ENCODE measurements around the gene MYLK. TPM values are rescaled to one million over a fixed set of nuclear protein-coding genes. Genes with fewer than 3 reads are reported as not detected.

MYLK gene
- total RNA-seq, 4 donors from 2014 or later, result 9.7 to 92.8 (median 32.5) TPM

DNA sequence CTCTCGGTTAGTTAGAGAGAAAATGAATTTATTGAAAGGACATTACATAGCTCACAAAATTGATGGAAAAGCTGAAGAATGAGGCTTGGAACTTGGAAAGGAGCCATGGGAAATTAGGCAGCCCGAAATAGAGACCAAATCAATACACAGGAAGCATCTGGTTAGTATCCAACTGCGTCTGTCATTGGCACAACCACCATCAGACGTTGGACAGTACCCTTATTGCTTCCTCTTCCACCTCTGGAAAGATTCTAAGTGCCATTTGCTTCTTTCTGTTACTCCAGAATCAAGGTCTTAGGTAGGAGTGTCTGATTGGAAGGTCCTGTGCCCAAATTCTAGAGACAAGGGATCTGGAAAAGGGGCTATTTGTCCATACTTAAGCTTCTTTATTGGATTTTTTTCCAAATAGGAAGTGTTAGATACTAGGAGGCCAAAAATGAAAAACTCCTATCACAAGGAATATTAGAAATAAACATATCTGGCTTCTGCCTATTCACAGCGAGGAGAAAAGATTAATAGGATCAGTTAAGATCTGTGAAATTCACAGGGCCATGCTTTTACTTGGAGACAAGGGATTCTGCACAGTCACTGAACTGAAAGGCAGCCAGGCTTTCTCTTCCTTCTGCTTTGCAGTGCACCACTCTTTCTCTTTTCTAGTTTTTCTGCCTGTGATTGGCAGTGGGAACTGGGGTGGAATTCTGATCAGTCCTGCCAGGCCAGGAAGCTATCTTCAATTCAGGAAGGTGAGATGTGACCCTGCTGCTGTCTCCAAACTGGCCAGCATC, 288.5 kb downstream of the MYLK start:
- DNase-seq (ENCODE audit: low spot score in 2 of 2), result no peak
- TF ChIP-seq CTCF (IDR thresholded peaks at IDR 0.05) (no peak), POLR2A (IDR thresholded peaks at IDR 0.05) (no peak)
- no peak overlapping the region for H3K4me3 ChIP-seq (ENCODE audit: low read depth, poor library complexity, severe bottlenecking)
- intact Hi-C loops (cut with DNase I; ENCODE audit: low total_unique reads), result no loop called here
- 69 to 72% methylated on average over 5 of the region's 5 CpGs for WGBS, 2 donors

DNA sequence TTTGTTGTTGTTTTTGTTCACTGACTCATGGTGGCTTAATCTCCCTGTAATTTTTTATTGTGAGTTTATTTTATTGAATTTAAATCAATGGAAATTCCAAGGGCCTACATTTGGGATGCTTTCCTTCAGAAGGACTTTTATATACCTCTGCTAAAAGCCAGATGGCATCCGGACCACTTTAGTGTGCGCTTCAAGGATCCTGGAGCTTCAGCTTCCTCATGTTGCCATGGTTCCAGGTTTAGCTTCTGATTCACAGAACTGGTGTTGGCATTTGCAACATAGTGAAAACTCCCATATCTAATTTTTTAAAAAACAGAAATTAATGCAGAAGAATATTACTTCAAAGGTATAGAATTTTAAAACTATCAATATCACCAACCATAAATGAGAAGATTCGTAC, 290.8 kb downstream of the MYLK start:
- no peak for DNase-seq (ENCODE audit: low spot score in 2 of 2)
- H3K4me3 ChIP-seq (ENCODE audit: low read depth, poor library complexity, severe bottlenecking), result no peak overlapping the region
- intact Hi-C loops (cut with DNase I; ENCODE audit: low total_unique reads), result no loop called here
- TF ChIP-seq POLR2A (IDR thresholded peaks at IDR 0.05), result no peak
- no peak for TF ChIP-seq CTCF (IDR thresholded peaks at IDR 0.05)
- 92 to 96% methylated on average over 3 of the region's 3 CpGs for WGBS, 2 donors

GRCh38 chr3:123590685-123591450, 293.3 kb downstream of the MYLK start:
- H3K4me3 ChIP-seq (ENCODE audit: low read depth, poor library complexity, severe bottlenecking), result no peak overlapping the region
- 96 to 99% methylated on average over 3 of the region's 3 CpGs for WGBS, 2 donors
- no peak for DNase-seq (ENCODE audit: low spot score in 2 of 2)
- TF ChIP-seq CTCF (IDR thresholded peaks at IDR 0.05), result no peak
- intact Hi-C loops (cut with DNase I; ENCODE audit: low total_unique reads), result no loop called here

DNA sequence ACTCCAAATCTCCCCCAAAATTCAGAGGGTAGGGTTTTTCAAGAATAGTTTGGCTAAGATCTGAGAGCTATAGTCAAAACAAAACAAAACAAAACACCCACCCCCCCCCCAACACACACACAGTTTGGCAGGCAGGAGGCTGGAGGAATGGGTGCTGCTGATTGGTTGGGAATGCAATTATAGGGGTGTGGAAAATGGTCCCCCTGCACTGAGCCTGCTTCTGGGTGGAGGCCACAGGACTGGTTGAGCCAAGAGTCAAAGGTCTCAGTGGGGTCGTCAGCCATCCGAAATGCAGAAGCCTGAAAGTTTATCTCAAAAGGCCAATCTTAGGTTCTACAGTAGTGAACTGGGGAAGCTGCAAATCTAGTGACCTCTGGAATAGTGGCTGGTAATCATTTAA, 296.7 kb downstream of the MYLK start:
- 54 to 100% methylated on average over 2 of the region's 2 CpGs for WGBS, 2 donors
- intact Hi-C loops (cut with DNase I; ENCODE audit: low total_unique reads), result no loop called here
- H3K4me3 ChIP-seq (ENCODE audit: low read depth, poor library complexity, severe bottlenecking), result no peak overlapping the region
- TF ChIP-seq CTCF (IDR thresholded peaks at IDR 0.05), result no peak
- DNase-seq (ENCODE audit: low spot score in 2 of 2), result no peak

GRCh38 chr3:123586968-123587367, 297.2 kb downstream of the MYLK start:
- no peak for DNase-seq (ENCODE audit: low spot score in 2 of 2)
- intact Hi-C loops (cut with DNase I; ENCODE audit: low total_unique reads), result no loop called here
- no peak for TF ChIP-seq POLR2A (IDR thresholded peaks at IDR 0.05)
- TF ChIP-seq CTCF (IDR thresholded peaks at IDR 0.05), result no peak
- WGBS, 2 donors, result 51 to 60% methylated on average over 2 of the region's 2 CpGs
- H3K4me3 ChIP-seq (ENCODE audit: low read depth, poor library complexity, severe bottlenecking), result no peak overlapping the region

All from lower leg skin (tissue), 4 donors.